ENCODE data around the gene TPST2.
A peak's percentile ranks its signal among the peaks of the same experiment; 100 is the strongest.

TPST2 gene

DNA sequence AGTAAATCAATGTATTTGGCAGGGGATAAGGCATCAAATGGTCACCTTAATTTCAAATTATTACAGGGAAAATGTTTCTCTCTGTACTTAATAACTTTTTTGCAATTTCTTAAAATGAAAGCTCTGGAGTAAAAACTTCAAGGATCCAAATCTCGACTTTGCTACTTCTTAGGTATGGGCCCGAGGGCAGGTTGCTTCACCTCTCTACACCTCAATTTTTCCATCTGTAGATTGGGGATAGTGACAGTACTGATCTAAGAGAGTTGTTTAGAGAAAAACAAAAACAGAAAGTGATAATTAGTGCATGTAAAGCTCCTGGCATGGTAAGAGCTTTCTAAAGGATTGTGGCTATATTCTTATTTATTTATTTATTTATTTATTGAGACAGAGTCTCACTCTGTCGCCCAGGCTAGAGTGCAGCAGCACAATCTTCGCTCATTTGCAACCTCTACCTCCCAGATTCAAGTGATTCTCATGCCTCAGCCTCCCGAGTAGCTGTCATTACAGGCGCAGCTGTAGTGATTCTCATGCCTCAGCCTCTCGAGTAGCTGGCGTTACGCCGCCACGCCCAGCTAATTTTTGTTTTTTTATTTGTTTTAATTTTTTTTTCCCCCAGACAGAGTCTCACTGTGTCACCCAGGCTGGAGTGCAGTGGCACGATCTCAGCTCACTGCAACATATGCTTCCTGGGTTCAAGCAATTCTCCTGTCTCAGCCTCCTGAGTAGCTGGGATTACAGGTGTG, 75.3 kb downstream of the TPST2 start:
- Histone ChIP-seq H3K4me3 (ENCODE audit: insufficient read length, low read depth) (no peak overlapping the region), H3K4me1 (ENCODE audit: insufficient read depth, insufficient read length) (peaks cover 2% of the 10 kb centered on the region), H3K9ac (ENCODE audit: insufficient read length, low read depth) (no peak overlapping the region), H3K27me3 (ENCODE audit: insufficient read depth, insufficient read length) (no peaks in the 10 kb centered on the region), H3K9me3 (ENCODE audit: insufficient read depth, low read length) (no peaks in the 10 kb centered on the region), H3K36me3 (ENCODE audit: insufficient read depth, insufficient read length, low read length) (peaks cover 6% of the 10 kb centered on the region)
- DNase-seq (ENCODE audit: low read depth, low spot score): no peak
- TF ChIP-seq SUZ12 (IDR thresholded peaks at IDR 0.05; ENCODE audit: extremely low read depth, insufficient read depth, insufficient read length) (no peak), YY1 (IDR thresholded peaks at IDR 0.05; ENCODE audit: insufficient read depth, insufficient read length) (no peak), ZNF274 (IDR thresholded peaks at IDR 0.05; ENCODE audit: low read depth, low read length) (no peak)

DNA sequence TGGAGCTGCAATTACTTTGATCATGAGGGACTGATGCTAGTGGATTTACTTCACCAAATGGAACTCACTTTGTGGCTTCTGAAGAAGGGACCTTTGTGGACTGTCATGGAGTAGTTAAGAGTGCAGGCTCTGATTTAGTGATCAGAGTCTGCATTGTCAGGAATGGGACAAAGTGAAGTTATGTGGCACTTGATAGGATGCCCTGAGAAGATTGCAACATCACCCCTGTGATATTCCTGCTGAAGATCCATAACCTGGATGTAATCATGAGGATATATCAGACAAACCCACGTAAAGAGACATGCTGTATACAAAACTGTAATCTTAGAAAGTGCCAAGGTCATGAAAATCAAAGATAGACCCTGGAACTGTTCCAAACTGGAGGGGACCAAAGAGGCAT, 76.1 kb downstream of the TPST2 start:
- Histone ChIP-seq H3K36me3 (ENCODE audit: insufficient read depth, insufficient read length, low read length) (peaks cover 13% of the 10 kb centered on the region), H3K27me3 (ENCODE audit: insufficient read depth, insufficient read length) (no peaks in the 10 kb centered on the region), H3K4me1 (ENCODE audit: insufficient read depth, insufficient read length) (peaks cover 2% of the 10 kb centered on the region), H3K4me3 (ENCODE audit: insufficient read length, low read depth) (no peak overlapping the region), H3K9ac (ENCODE audit: insufficient read length, low read depth) (no peak overlapping the region), H3K9me3 (ENCODE audit: insufficient read depth, low read length) (no peaks in the 10 kb centered on the region)
- TF ChIP-seq YY1 (IDR thresholded peaks at IDR 0.05; ENCODE audit: insufficient read depth, insufficient read length) (no peak), ZNF274 (IDR thresholded peaks at IDR 0.05; ENCODE audit: low read depth, low read length) (no peak), SUZ12 (IDR thresholded peaks at IDR 0.05; ENCODE audit: extremely low read depth, insufficient read depth, insufficient read length) (no peak)
- no peak for DNase-seq (ENCODE audit: low read depth, low spot score)

DNA sequence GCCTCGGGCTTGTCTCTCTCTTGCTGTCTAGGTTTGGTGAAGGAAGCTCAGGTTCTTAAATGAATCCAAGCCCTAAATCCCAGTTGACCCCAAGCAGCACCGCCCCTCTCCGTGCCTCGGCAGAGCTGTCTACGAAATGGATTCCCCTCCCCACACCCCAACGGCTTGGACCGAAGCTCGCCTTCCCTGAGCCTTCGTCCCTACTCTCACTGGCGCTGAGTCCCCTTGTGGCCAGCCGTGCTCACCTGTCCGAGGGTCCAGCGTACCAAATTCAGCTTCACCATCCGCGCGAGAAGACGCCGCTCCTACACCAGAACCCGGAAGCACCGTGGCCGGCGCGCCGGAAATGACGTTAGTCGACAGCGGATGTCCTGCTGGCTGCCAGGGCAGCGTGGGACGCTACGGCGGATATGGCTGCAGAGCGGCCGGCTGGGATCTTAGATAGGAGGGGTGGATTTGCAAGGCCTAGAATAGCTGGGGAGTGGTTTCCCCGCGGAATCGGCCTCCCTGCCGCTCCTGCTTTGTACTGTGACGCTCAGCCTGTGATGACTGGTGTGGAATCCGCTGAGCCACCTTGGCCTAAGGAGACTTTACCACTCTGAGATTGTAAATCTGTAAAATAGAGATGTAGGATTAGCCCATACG, 77.7 kb downstream of the TPST2 start, which contains the start of gene TFIP11:
Gene TFIP11 (minus strand): TSS at position 325 of the 645 bp plus-strand sequence. CDS start 2,201 bp downstream, outside the sequence.
- H3K36me3 ChIP-seq (ENCODE audit: insufficient read depth, insufficient read length, low read length): peaks cover 27% of the 10 kb centered on the region
- peaks cover 2% of the 10 kb centered on the region for H3K4me1 ChIP-seq (ENCODE audit: insufficient read depth, insufficient read length)
- peak within 1 kb of the TSS; percentile 91 for H3K9ac ChIP-seq (ENCODE audit: insufficient read length, low read depth)
- TF ChIP-seq SUZ12 (IDR thresholded peaks at IDR 0.05; ENCODE audit: extremely low read depth, insufficient read depth, insufficient read length) (no peak), YY1 (IDR thresholded peaks at IDR 0.05; ENCODE audit: insufficient read depth, insufficient read length) (no peak), ZNF274 (IDR thresholded peaks at IDR 0.05; ENCODE audit: low read depth, low read length) (no peak)
- no peaks in the 10 kb centered on the region for H3K27me3 ChIP-seq (ENCODE audit: insufficient read depth, insufficient read length)
- no peaks in the 10 kb centered on the region for H3K9me3 ChIP-seq (ENCODE audit: insufficient read depth, low read length)
- DNase-seq (ENCODE audit: low read depth, low spot score): peak; percentile 88
- peak within 1 kb of the TSS; percentile 93 for H3K4me3 ChIP-seq (ENCODE audit: insufficient read length, low read depth)

DNA sequence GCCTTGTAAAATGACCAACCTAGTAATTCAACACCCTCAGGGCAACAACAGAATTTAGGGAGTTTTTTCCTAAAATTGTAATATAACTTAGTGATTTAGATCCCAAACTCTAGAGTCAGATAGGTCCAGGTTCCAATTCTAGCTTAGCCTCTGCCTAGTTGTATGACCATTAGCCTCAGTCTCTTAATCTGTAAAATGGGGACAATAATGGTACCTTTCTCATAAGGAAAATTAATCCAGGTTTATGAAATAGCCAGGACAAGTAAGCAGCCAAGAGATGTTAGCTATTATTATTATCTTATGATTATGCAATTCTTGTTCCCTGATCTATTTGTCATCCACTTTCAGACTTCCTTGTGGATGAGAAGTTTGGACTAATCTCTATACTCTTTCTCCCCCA, 81.8 kb downstream of the TPST2 start:
- Histone ChIP-seq H3K9ac (ENCODE audit: insufficient read length, low read depth) (no peak overlapping the region), H3K36me3 (ENCODE audit: insufficient read depth, insufficient read length, low read length) (peaks cover 63% of the 10 kb centered on the region), H3K9me3 (ENCODE audit: insufficient read depth, low read length) (no peaks in the 10 kb centered on the region), H3K27me3 (ENCODE audit: insufficient read depth, insufficient read length) (no peaks in the 10 kb centered on the region), H3K4me3 (ENCODE audit: insufficient read length, low read depth) (no peak overlapping the region), H3K4me1 (ENCODE audit: insufficient read depth, insufficient read length) (no peaks in the 10 kb centered on the region)
- TF ChIP-seq YY1 (IDR thresholded peaks at IDR 0.05; ENCODE audit: insufficient read depth, insufficient read length) (no peak), SUZ12 (IDR thresholded peaks at IDR 0.05; ENCODE audit: extremely low read depth, insufficient read depth, insufficient read length) (no peak), ZNF274 (IDR thresholded peaks at IDR 0.05; ENCODE audit: low read depth, low read length) (no peak)
- DNase-seq (ENCODE audit: low read depth, low spot score): no peak

DNA sequence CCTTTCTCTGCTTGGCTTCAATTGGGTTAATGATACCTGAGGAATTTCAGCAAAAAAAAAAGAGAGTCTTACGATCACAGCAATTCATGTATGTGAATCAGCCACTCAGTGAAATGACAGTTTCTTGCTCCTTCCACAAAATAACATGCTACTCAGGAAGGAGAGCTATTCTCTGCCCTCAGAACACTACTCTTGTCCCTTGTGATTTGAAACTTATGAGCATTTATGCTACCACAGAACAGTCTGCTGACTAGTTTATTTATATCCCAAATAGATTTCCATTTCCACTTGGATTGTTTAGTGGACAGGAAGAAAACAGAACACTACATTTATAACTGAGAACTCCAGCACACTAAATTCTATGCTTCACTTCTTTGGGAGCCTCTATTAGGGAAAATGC, 86.2 kb downstream of the TPST2 start:
- TF ChIP-seq YY1 (IDR thresholded peaks at IDR 0.05; ENCODE audit: insufficient read depth, insufficient read length): no peak
- DNase-seq (ENCODE audit: low read depth, low spot score): no peak
- peaks cover 81% of the 10 kb centered on the region for H3K36me3 ChIP-seq (ENCODE audit: insufficient read depth, insufficient read length, low read length)
- H3K27me3 ChIP-seq (ENCODE audit: insufficient read depth, insufficient read length): no peaks in the 10 kb centered on the region
- no peaks in the 10 kb centered on the region for H3K9me3 ChIP-seq (ENCODE audit: insufficient read depth, low read length)
- H3K4me1 ChIP-seq (ENCODE audit: insufficient read depth, insufficient read length): no peaks in the 10 kb centered on the region
- H3K9ac ChIP-seq (ENCODE audit: insufficient read length, low read depth): no peak overlapping the region
- H3K4me3 ChIP-seq (ENCODE audit: insufficient read length, low read depth): no peak overlapping the region

DNA sequence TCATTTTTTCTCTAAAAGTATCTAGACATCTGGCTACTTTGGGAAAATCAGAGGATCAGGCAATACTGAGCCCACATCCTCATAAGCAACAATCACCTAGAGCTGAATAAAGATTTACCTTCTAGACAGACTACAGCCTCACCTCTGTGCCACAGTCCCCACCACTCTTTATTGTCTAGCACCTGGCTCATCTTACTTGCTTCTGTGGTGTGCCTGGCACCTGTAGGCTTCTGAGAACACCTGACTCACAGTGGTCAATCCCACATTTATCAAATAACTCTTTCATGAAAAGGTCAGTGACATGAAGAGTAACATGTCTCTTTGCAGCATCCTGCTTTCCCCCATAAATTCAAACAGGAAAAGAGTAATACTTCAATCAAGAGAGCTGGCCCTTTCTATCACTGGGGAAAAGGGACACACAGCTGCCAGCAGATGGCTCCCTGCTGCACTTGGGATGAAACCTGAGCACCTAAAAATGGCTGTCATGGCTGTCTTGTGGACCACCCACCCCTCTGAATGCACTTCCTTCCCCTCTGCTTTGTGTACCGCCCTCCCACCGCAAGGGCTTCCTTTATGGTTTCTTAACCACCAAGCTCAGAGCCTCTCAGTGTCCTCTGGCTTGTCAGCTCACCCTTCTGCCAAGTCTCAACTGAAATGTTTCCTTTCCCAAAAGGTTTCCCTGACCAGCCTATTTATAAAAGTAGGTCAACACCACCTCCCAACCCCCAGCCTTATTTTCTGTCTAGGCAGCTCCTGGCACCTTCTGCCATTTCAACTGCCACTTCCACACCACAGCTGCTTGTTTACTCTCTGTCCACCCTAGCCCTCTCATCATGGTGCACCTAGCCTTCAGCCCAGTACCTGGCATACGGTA, 87.0 kb downstream of the TPST2 start:
- Histone ChIP-seq H3K27me3 (ENCODE audit: insufficient read depth, insufficient read length) (no peaks in the 10 kb centered on the region), H3K9ac (ENCODE audit: insufficient read length, low read depth) (no peak overlapping the region), H3K4me3 (ENCODE audit: insufficient read length, low read depth) (no peak overlapping the region), H3K36me3 (ENCODE audit: insufficient read depth, insufficient read length, low read length) (peaks cover 79% of the 10 kb centered on the region), H3K9me3 (ENCODE audit: insufficient read depth, low read length) (no peaks in the 10 kb centered on the region), H3K4me1 (ENCODE audit: insufficient read depth, insufficient read length) (no peaks in the 10 kb centered on the region)
- TF ChIP-seq YY1 (IDR thresholded peaks at IDR 0.05; ENCODE audit: insufficient read depth, insufficient read length): peak; percentile 54
- TF ChIP-seq ZNF274 (IDR thresholded peaks at IDR 0.05; ENCODE audit: low read depth, low read length): no peak
- no peak for DNase-seq (ENCODE audit: low read depth, low spot score)

DNA sequence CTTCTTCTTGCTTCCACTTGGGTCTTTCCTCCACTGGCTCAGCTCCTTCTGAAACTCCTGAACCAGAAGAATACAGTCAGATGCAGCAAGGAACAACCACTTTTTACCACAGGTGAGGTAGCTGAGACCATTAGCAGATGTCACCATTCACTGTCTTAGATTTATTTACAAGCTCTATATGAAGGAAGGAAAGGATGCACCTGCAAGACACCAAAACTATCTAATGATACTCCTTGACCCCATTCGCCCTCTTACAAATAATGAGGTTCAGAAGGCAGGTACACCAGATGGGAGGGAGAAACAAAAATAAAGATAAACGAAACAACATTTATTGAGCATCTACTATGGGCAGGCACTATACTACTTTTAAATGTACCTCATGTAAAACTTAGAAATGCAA, 87.9 kb downstream of the TPST2 start:
- Histone ChIP-seq H3K36me3 (ENCODE audit: insufficient read depth, insufficient read length, low read length) (peaks cover 73% of the 10 kb centered on the region), H3K27me3 (ENCODE audit: insufficient read depth, insufficient read length) (no peaks in the 10 kb centered on the region), H3K4me3 (ENCODE audit: insufficient read length, low read depth) (no peak overlapping the region), H3K4me1 (ENCODE audit: insufficient read depth, insufficient read length) (no peaks in the 10 kb centered on the region), H3K9ac (ENCODE audit: insufficient read length, low read depth) (no peak overlapping the region), H3K9me3 (ENCODE audit: insufficient read depth, low read length) (no peaks in the 10 kb centered on the region)
- no peak for DNase-seq (ENCODE audit: low read depth, low spot score)
- TF ChIP-seq SUZ12 (IDR thresholded peaks at IDR 0.05; ENCODE audit: extremely low read depth, insufficient read depth, insufficient read length): no peak
- no peak for TF ChIP-seq YY1 (IDR thresholded peaks at IDR 0.05; ENCODE audit: insufficient read depth, insufficient read length)
- no peak for TF ChIP-seq ZNF274 (IDR thresholded peaks at IDR 0.05; ENCODE audit: low read depth, low read length)
